Hematopoietic multipotent progenitor cell treated with erythropoietin and hydrocortisone succinate and interleukin-3 and kit ligand, for 15 days (in vitro differentiated cells): ENCODE measurements around the gene SPEM3.

Experiments
- DNase-seq: peaks from one replicate; pipeline ENCODE4 v3.0.0-alpha.2; 2015; ENCODE audit warnings: low spot score

Gene SPEM3

DNA sequence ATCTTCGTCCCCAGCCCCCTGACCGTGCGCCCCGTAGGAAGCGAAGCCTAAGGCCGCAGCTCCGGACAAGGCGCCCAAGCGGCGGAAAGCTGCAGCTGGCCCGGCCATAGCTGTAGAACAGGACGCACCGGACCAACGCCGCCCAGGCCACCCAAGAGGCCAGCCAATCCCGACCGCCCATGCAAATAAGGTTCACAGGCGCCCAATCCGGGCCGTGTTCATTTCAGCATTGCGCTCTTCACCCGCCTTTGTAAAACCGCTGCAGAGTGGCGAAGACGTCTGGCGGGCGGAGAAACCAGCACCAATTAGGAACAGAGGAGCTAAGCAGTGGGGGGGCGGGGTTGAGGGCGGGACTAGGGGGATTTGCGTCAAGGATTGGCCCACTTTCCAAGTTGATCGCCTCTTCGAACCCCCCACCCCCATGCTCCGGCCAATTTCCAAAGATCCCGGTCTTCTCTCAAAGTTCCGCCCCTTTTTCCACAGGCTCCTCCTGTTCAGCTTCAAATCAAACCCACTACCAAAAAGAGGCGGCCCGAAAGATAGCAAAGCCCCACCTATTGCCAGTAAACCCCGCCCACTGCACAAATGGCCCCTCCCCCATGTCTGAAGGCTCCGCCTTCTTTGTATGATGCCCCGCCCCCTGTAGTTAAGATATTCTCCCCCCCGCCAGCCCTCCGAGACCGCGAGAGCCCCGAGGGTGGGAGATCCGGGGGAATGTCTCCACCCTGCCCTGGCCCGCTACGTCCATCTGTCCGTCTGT is 24.5 kb upstream of the SPEM3 start, which contains the start of gene TMEM256:
Gene TMEM256 (minus strand): TSS at position 121 of the 760 bp plus-strand sequence. CDS start 13 bp downstream, at position 108.
- DNase-seq = peak; percentile 99

DNA sequence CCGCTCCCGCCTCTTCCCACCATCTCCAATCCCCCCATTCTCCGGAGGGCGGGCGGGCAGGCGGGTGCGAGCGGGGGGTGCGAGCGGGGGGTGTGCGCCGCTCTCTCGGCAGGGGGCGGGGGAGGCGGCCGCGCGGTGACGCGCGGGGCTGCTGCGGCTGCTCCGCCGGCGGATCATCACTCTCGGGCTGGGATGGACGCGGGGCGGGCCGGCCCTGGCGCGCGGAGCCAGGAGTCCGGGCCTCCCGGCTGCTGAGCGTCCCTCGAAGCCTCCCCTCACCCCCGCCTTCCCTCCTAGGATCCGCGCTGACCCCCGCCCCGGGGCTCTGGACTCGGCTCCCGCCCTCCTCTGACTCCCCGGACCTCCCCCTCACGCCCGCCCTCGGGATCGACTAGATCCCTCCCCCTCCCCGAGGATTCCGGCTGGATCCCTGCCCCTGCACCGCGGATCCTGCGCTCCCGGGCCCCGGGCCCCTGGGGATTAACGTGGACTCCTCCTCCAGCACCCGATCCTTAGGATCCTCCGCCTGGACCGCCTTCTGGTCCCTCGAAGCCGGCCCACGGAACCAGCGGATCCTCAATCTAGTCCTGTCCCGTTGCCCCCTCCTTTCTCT is 23.8 kb upstream of the SPEM3 start:
- no peak for DNase-seq

DNA sequence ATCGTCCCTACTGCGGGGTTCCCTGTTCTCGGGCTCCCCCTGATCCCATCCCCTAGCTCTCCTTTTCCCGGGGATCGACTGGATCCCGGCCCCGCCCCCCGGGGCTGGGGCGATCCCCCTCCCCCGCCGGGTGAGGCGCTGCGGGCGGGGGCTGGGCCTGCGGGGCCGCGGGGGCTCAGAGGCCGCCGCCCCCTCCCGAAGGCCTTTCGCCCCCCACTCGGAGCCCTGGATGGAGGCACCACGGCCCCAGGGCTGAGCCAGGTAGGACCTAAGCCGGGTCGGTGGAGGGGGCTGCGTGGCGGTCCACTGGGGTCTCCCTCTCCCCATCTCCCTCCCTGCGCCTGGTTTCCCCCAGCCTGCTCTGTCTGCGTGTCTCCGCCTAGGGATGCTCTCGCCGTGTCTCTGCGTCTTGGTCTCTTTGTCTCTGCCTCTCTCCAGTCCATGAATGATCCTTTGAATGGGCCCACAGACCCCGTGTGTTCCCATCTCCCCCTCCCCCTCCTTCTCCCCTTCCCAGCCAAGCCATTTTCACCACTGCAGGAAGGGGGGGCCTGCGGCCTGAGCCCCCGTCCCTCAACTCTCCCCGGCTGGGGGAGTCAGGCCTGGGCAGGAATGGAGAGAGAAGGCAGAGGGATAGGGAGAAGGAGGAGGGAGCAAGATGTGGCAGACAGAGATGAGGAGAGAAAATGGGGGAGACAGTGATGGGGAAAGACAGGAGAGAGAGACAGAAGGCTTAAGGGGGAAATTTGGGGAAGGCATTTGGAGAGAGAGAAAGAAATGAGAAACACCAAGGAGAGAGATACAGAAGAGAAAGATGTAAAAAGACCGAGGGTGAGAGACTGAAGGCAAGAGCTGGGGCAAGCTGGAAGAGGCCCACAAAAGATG is 23.1 kb upstream of the SPEM3 start:
- no peak for DNase-seq

DNA sequence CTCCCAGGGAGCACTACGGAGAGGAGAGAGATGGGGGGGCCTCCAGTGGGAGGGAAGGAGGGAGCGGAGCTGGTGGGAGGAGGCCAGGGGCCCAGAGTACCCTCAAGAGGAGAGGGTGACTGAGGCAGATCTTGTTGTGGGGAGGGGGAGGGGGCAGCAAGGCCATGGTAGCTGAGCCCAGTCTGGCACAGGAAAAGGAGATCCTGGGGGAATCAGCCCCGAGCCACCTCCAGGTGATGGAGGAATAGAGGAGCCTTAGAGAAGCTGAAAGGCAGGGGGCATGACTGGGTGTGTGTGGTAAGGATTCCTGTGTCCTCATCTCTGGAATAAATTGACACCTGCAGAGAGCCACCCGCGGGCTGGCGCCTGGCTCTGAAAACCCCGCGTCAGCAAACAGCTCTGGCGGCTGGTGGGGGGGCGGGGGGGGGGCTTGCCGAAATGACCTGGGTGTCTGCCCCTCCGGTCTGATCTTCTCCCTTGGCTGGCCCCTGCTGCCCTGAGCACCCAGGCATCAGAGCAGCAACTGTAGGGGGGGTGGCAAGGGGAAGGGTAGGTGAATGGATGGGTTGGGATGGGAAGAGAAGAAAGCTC is 22.3 kb upstream of the SPEM3 start:
- DNase-seq = no peak

DNA sequence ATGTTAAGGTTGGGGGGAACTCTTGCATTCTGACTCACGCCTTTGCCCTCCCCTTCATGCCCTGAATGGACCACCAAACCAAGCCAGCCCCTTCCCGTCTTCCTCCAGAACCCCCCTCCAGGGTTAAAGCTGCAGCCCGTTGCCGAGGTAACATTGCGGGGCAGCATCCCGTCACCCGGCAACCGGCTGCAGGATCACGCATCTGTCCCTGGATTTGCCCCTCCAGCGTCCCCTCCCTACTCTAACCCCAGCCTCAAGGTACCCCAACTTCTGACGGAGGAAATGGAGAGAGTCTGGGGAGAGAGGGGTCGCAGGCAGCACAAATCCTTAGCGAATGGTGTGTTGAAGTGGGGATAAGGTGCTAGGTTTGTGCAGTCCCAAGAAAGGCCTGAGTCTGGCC is 21.6 kb upstream of the SPEM3 start:
- no peak for DNase-seq

DNA sequence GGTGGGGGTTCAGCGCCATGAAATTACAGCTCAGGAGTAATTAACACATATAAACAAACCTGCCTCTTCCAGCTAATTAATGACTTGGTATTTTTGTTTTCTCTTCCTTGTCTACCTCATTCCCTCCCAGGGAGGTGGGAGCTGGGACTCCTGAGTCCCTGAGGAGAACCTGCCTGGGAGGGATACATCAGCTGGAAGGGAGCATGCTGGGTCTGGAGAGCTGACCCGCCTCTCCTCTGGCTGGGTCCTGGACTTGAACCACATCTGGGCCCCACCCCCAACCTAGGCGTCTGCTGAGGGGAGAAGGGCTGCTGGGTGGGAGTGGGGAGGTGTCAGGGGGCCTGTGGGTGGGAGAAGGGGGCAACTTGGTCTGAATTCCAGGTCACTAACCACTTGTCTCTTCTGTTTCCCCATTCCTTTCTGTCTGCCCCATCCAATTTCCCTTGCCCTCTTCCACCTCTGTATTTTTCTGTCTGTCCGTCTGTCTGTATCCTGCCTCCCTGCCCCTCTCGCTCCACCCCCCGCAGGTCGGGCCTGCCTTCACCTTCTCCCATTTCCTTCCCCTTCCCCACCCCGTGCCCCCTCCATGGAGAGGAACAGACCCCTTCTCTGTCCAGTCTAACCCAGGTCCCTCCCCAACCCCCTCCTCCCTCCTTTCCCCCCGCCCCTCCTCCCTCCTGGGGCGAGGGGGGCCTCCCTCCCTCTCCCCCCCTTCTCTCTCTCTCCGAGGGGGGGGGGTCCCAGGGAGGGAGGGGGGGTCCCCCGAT is 21.0 kb upstream of the SPEM3 start, which contains the start of gene NLGN2:
Gene NLGN2 (plus strand): TSS at position 361 of the 767 bp plus-strand sequence. CDS start 411 bp downstream, outside the sequence.
- DNase-seq = no peak

DNA sequence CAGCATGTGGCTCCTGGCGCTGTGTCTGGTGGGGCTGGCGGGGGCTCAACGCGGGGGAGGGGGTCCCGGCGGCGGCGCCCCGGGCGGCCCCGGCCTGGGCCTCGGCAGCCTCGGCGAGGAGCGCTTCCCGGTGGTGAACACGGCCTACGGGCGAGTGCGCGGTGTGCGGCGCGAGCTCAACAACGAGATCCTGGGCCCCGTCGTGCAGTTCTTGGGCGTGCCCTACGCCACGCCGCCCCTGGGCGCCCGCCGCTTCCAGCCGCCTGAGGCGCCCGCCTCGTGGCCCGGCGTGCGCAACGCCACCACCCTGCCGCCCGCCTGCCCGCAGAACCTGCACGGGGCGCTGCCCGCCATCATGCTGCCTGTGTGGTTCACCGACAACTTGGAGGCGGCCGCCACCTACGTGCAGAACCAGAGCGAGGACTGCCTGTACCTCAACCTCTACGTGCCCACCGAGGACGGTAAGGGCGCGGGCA is 20.4 kb upstream of the SPEM3 start:
- no peak for DNase-seq

DNA sequence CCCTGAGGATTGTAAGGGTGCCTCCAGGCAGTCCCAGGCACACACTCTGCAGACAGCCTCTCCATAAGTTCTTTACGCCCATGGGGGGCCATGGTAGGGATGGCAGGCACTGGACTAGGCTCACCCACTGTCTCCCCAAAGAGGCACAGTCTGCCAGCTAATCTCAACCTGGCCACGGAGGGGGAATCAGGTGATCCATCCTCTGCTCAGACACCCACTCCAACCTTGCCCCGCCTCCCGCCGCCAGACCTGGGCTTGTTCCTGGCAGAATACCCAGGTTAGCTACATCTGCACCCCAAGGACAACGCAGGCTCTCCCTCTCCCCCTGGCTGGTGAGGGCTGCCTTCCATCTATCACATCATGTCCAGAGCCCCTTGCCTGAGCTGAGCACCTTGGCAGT is 19.8 kb upstream of the SPEM3 start:
- DNase-seq = no peak

DNA sequence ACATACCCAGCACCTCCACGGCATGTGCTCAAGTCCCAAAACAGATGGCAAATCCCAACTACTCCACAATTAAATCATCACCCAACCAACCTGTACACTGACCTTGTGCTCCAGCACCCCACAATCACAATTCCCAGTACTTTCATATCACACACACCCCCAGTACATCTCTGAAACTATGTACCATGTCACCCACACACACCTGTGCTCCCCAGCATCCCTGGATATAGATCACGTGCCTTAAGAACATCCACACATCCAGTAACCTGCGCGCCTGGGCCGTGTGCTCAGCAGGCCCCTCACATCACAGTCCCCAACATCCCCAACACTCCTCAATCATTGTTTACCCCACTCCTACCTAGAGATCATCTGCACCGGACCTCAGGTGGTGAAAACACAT is 18.9 kb upstream of the SPEM3 start:
- no peak for DNase-seq

DNA sequence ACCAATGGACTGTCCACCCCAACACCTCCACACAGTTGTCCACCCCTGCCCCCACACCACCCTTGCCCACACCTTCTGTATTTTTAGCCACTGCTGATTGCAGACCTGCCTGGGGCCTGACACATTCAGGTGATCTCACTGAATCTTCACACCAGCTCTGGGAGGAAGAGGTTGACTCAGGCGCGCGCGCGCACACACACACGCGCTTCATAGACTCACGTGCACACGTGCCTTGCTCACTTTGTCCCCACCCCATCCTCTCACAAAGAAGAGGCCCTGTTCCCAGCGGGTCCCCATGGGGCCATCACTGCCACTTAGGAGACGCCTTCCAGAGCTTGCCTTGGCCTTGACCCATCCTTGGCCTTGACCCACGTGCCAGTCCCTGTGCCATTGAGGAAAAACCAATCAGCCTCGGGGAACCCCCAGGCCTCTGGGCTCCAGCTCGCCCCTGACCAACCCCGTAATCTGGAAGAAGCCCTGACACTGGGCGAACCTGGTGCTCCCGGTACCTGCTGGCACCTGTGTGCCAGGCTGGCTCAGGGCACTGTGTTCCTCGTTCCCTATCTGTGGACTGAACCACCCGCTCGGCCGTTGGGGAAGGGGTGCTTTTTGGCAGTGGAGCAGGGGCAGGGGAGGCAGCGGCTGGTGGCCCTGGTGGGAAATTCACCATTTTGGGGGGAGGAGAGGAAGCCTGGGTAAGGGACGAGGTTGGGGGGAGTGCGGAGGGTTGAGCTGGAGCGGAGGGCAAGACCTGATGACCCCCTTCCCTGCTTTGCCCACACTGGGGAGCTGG is 17.8 kb upstream of the SPEM3 start:
- DNase-seq = no peak

DNA sequence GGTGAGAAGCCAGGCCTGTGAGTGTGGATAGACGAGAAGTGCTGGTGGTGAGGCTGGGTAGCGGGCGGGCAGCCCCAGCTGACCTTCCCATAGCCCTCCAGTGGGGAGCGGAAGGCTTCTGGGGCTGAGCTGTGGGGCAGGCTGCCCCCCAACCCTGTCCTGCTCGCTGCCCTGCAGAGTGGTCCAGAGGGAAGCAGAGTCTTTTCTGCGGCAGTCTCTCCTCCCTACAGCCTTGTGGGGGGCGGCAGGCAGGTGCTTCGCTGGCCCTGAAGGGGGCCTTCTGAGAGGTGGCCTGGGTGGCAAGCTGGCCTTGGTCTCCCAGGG is 17.3 kb upstream of the SPEM3 start:
- no peak for DNase-seq

DNA sequence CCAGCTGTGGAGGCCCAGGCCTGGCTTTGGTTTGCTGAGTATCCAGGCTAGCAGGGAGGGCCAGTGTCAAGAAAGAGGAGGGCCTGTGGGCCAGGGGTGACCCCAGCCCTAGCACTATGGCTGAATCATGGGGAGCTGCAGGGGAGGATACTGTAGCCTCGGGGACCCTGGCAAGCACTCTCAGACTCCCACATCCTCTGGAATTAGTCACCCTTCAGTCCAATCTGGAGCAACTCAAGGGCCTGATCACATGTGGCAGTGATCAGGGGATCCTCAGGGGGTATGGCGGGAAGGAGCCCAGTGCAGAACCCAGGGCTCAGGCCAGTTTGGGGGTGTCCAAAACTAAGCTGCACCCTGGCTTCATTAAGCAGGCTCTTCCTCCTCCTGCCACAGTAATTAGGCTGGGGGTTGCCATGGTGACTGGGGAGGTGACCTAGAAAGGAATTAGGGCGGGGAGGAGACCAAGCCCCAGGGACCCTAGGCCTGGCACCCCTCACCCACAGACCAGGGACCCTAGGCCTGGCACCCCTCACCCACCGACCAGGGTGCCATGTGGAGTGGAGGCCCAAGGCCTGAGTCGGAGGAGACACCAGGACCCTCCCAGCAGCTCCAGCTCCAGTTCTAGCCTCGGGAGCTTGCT is 15.2 kb upstream of the SPEM3 start:
- no peak for DNase-seq

DNA sequence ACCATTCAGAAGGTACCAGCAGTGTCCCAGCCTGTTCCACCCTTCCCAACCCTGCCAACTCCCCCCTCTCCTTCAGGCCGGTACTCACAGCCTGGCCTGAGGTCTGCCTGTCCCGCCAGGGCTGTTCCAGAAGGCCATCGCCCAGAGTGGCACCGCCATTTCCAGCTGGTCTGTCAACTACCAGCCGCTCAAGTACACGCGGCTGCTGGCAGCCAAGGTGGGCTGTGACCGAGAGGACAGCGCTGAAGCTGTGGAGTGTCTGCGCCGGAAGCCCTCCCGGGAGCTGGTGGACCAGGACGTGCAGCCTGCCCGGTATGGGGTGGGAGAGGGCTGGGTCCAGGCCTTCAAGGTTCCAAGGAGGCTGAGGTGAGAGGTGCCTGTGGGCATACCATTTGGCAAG is 13.8 kb upstream of the SPEM3 start:
- DNase-seq = no peak

DNA sequence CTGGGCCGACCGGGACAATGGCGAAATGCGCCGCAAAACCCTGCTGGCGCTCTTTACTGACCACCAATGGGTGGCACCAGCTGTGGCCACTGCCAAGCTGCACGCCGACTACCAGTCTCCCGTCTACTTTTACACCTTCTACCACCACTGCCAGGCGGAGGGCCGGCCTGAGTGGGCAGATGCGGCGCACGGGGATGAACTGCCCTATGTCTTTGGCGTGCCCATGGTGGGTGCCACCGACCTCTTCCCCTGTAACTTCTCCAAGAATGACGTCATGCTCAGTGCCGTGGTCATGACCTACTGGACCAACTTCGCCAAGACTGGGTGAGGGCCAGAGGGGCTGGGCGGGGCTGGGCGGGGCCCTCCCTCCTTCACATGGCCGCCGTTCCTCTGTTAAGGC is 12.9 kb upstream of the SPEM3 start:
- no peak for DNase-seq

DNA sequence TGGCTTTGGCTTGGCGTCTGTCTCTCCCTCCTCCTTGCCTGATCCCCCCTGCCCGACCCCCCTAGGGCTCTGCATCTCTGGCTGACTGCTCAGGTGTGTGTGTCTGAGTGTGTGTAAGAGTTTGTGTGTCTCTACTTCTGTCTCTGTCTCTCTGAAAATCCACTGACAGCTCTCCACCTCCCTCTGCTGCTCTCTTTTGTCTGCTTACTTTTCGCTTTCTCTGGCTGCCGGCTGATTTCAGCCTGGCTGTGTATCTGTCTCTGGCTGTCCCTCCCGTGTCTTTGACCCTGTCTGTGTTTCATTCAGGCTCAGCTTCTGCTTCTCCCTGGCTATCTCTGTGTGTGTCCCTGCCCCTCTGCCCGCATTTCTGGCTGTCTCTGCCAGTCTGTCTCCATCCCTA is 12.3 kb upstream of the SPEM3 start:
- DNase-seq = no peak

DNA sequence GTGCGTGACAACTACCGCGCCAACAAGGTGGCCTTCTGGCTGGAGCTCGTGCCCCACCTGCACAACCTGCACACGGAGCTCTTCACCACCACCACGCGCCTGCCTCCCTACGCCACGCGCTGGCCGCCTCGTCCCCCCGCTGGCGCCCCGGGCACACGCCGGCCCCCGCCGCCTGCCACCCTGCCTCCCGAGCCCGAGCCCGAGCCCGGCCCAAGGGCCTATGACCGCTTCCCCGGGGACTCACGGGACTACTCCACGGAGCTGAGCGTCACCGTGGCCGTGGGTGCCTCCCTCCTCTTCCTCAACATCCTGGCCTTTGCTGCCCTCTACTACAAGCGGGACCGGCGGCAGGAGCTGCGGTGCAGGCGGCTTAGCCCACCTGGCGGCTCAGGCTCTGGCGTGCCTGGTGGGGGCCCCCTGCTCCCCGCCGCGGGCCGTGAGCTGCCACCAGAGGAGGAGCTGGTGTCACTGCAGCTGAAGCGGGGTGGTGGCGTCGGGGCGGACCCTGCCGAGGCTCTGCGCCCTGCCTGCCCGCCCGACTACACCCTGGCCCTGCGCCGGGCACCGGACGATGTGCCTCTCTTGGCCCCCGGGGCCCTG is 11.5 kb upstream of the SPEM3 start:
- no peak for DNase-seq

DNA sequence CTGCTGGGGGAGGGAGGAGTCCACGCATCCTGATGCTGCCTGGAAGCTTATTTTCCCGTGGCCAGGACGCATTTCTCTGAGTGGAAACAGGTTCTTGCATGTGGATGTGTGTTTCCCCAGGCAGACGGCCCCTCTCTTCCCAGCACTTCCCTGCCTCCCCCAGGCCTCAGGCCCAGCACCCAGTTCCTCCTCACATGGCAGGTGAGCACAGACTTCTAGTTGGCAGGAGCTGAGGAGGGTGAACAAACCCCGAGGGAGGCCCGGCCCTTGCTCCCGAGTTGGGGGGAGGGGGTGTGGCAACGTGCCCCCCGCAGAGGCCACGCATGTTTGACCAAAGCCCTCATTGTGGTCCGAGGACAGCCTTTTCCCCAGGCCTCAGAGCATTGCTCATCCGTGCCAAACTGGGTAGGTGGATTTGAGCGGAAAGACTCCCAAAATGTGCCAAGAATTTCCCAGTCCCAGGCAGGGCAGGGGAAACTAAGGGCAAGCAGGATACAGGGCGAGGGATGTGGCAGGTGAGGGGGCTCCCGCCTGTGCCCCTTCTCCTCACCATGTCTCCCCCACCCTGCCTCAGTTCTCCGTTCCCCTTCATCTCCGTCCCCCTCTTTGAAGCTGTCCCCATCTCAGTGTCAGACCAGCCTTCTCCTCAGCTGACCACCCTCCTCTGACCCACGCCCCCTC is 10.0 kb upstream of the SPEM3 start:
- DNase-seq = no peak

DNA sequence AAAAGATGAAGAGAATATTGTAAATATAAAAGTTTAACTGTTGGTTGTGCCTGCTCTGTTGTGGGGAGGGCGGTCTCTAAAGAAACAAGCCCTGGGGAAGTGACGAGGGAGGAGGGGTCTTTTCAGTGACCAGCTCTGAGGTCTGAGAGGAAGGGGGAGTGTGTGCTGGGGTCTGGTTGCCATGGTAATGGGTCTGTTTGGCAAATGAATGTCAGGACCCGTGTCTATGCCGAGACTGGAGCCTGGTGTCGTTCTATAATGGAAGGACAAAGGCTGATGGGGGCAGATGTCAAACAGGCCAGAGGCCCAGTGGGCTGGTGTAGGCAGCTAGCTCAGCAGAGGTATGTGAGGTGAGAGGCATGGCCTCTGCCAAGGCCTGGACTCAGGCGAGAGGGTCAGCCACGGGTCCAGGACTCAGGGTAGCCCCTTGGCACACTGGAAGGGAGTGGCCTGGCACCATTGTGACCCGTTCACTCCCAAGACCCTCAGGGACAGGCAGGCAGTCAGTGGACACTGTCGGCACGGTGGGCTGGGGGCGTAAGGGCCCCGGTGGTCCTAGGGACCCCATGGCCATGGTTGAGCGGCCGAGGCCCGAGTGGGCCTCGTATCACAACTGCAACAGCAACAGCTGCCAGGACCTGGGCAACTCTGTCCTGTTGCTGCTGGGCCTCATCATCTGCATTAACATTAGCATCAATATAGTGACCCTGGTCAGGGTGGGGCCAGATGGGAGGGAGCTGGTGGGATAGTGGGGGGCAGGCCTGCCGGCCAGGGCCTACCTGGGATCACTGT is 8.6 kb upstream of the SPEM3 start, which contains the start of gene SPEM1:
Gene SPEM1 (plus strand): TSS at position 506 of the 792 bp plus-strand sequence. CDS start 61 bp downstream, at position 567.
- DNase-seq = no peak
